Endothelial cell of umbilical vein (primary cell): Measurements from ENCODE around the gene AFTPH. TPM values are rescaled to one million over a fixed set of nuclear protein-coding genes. Genes with fewer than 3 reads are reported as not detected.

Experiments
- BruUV-seq: library from RNA; stranded (reverse); fragments of 400-500 nt; replicated peaks from 2 replicates; lab custom pipeline; 2021; lab: Mats Ljungman, UMichigan
- CTCF ChIA-PET: fragments of 300-600, 350-600 bp; sonication (Branson Sonifier 250); formaldehyde crosslinking; loops from one replicate; lab custom pipeline; 2021; ENCODE audit warnings: antibody characterized with exemption, inconsistent platforms; lab: Charles Lee
- POLR2A ChIA-PET: fragments of 300-600, 350-600 bp; sonication (Branson Sonifier 250); formaldehyde crosslinking; loops from one replicate; lab custom pipeline; 2021; ENCODE audit warnings: antibody characterized with exemption, inconsistent platforms; lab: Charles Lee
- DNase-seq: peaks from one replicate; pipeline ENCODE4 v3.0.0-alpha.2; 2011; ENCODE audit warnings: low read depth, low spot score
- FAIRE-seq: peaks from 2 replicates; lab custom pipeline; 2011; peaks lifted over from hg19 to GRCh38; lab: Jason Lieb, UNC
- H2AFZ ChIP-seq: 2 replicates; pipeline ENCODE4 v1.6.0; 2012; ENCODE audit warnings: low read depth, low read length, control low read depth, inconsistent platforms
- H3K27ac ChIP-seq: 2 replicates; pipeline ENCODE4 v1.5.1; 2011; ENCODE audit warnings: low read depth, mild to moderate bottlenecking, control low read depth, low read length, moderate library complexity; ENCODE audit not compliant: insufficient read depth
- H3K27me3 ChIP-seq, 2 experiments: 2 replicates each; pipeline versions ENCODE4 v1.6.0 to v1.6.1; 2011; ENCODE audit warnings: low read length in 2 of 2, mixed read lengths in 1 of 2; ENCODE audit not compliant: control insufficient read depth in 2 of 2, insufficient read depth in 2 of 2
- H3K36me3 ChIP-seq, 2 experiments: 2 replicates in 1 of 2; 3 replicates in 1 of 2; pipeline ENCODE4 v1.5.1; 2011; ENCODE audit warnings: low read length in 2 of 2, mild to moderate bottlenecking in 1 of 2, moderate library complexity in 1 of 2; ENCODE audit not compliant: control insufficient read depth in 2 of 2, insufficient read depth in 2 of 2; ENCODE audit errors: extremely low read depth in 1 of 2
- H3K4me1 ChIP-seq: 3 replicates; pipeline ENCODE4 v1.5.1; 2011; ENCODE audit warnings: mild to moderate bottlenecking, low read length; ENCODE audit not compliant: control insufficient read depth, insufficient read depth; ENCODE audit errors: extremely low read depth
- H3K4me2 ChIP-seq: 2 replicates; pipeline ENCODE4 v1.6.1; 2011; ENCODE audit warnings: low read length, control low read depth, mixed read lengths; ENCODE audit not compliant: insufficient read depth
- H3K4me3 ChIP-seq, 3 experiments: fragments of 200-600 bp in 1 of 3; sonication (generic), shearing (Covaris generic) in 1 of 3; replicated peaks in 1 of 3; 2 replicates each; pipeline ENCODE4 v1.5.1; 2011 to 2016; ENCODE audit warnings: control low read depth in 3 of 3, low read length in 3 of 3, mild to moderate bottlenecking in 2 of 3, inconsistent platforms in 1 of 3, low read depth in 1 of 3, moderate library complexity in 1 of 3; ENCODE audit not compliant: insufficient read depth in 1 of 3
- H3K79me2 ChIP-seq: 2 replicates; pipeline ENCODE4 v1.6.0; 2012; ENCODE audit warnings: low read length, inconsistent platforms; ENCODE audit not compliant: control insufficient read depth, insufficient read depth
- H3K9ac ChIP-seq: replicated peaks from 2 replicates; pipeline ENCODE3; 2011; ENCODE audit warnings: low read length, control low read depth; ENCODE audit not compliant: insufficient read depth; ENCODE audit errors: extremely low read depth
- H3K9me1 ChIP-seq: replicated peaks from 3 replicates; pipeline ENCODE4 v1.6.0; 2011; ENCODE audit warnings: mild to moderate bottlenecking, low read length; ENCODE audit not compliant: control insufficient read depth, insufficient read depth; ENCODE audit errors: extremely low read depth
- H3K9me3 ChIP-seq: replicated peaks from 2 replicates; pipeline ENCODE4 v1.5.1; 2012; ENCODE audit warnings: low read length, inconsistent platforms; ENCODE audit not compliant: control insufficient read depth, insufficient read depth
- H4K20me1 ChIP-seq: replicated peaks from 2 replicates; pipeline ENCODE3; 2011; ENCODE audit warnings: mild to moderate bottlenecking, low read length; ENCODE audit not compliant: control insufficient read depth, insufficient read depth; ENCODE audit errors: extremely low read depth
- CTCF ChIP-seq, 2 donors: IDR thresholded peaks; 1 replicate in 1 of 2; 2 replicates in 1 of 2; pipeline ENCODE4 v1.5.1; 2011; ENCODE audit warnings: low read length in 2 of 2, mild to moderate bottlenecking in 2 of 2, moderate library complexity in 2 of 2, control low read depth in 1 of 2, inconsistent platforms in 1 of 2, low read depth in 1 of 2; ENCODE audit not compliant: insufficient read depth in 1 of 2; ENCODE audit errors: extremely low read depth in 1 of 2
- EZH2 ChIP-seq: IDR thresholded peaks from 2 replicates; pipeline ENCODE4 v1.6.1; 2012; ENCODE audit warnings: borderline replicate concordance, low read depth, mild to moderate bottlenecking, moderate library complexity, low read length, inconsistent platforms; ENCODE audit not compliant: severe bottlenecking
- FOS ChIP-seq: IDR thresholded peaks from 2 replicates; pipeline ENCODE4 v1.6.1; 2011; ENCODE audit warnings: mild to moderate bottlenecking, low read length, moderate library complexity, borderline replicate concordance; ENCODE audit not compliant: insufficient read depth
- GATA2 ChIP-seq: IDR thresholded peaks from 2 replicates; pipeline ENCODE4 v1.7.0; 2011; ENCODE audit warnings: low read depth, mild to moderate bottlenecking, moderate library complexity, mixed read lengths, low read length; ENCODE audit not compliant: insufficient read length, insufficient read depth
- JUN ChIP-seq: IDR thresholded peaks from 2 replicates; pipeline ENCODE4 v1.6.1; 2011; ENCODE audit warnings: borderline replicate concordance, low read depth; ENCODE audit not compliant: insufficient read length, insufficient read depth
- MAX ChIP-seq: IDR thresholded peaks from 2 replicates; pipeline ENCODE4 v1.6.1; 2011; ENCODE audit not compliant: insufficient read depth, insufficient read length
- MYC ChIP-seq: IDR thresholded peaks from one replicate; pipeline ENCODE4 v1.6.1; 2011; ENCODE audit warnings: mild to moderate bottlenecking, low read depth, low read length
- POLR2A ChIP-seq: IDR thresholded peaks from 2 replicates; pipeline ENCODE4 v1.6.1; 2012; ENCODE audit warnings: low read depth, mild to moderate bottlenecking, control low read depth, low read length
- POLR2AphosphoS5 ChIP-seq: IDR thresholded peaks from 2 replicates; pipeline ENCODE4 v1.6.1; 2012; ENCODE audit warnings: low read depth, mild to moderate bottlenecking, control low read depth, low read length, moderate library complexity; ENCODE audit not compliant: insufficient read depth
- dilution Hi-C: fragments of 300-500 bp; cut with MboI; formaldehyde crosslinking; loops from one replicate; pipeline ENCODE4 v1.15.0; 2019; ENCODE audit warnings: low sequenced_read_pairs; ENCODE audit not compliant: extremely low pct_ligation_motif_present
- intact Hi-C: fragments of 100-400 bp; cut with micrococcal nuclease; formaldehyde crosslinking; loops from one replicate; pipeline ENCODE4 v1.10.0; 2022
- polyA plus RNA-seq, 4 experiments: library from polyadenylated mRNA; depleted of rRNA in 3 of 4; stranded (reverse) in 3 of 4; unstranded in 1 of 4; fragments of >200 nt; gene quantifications; 2 replicates each; pipeline versions ENCODE4 v1.2.1 to v1.2.3, GENCODE V29; 2011 to 2012; ENCODE audit warnings: missing spikeins in 1 of 4
- total RNA-seq: library from RNA; stranded (reverse); gene quantifications from 2 replicates; pipeline ENCODE4 v1.2.3, GENCODE V29; 2021

The AFTPH gene
- total and polyA plus RNA-seq, 2 donors (not counting 3 experiments of a cell fraction or from before 2014, with no cell fraction given), result 6.9 to 15.3 TPM

GRCh38 chr2:64604155-64604554, 80.0 kb downstream of the AFTPH start:
- no TSS peak for BruUV-seq
- Histone ChIP-seq H4K20me1 (no peaks in the 10 kb centered on the region), H3K27ac (no peak overlapping the region), H3K79me2 (no peaks in the 10 kb centered on the region), H3K4me2 (no peak overlapping the region), H2AFZ (no peak overlapping the region), H3K36me3 (no peaks in the 10 kb centered on the region), H3K9me1 (no peaks in the 10 kb centered on the region), H3K4me1 (peaks cover 5% of the 10 kb centered on the region), H3K9ac (no peak overlapping the region), H3K9me3 (no peaks in the 10 kb centered on the region), H3K27me3 (no peaks in the 10 kb centered on the region), H3K4me3 (no peak overlapping the region)
- ChIA-PET CTCF (no interaction called here), POLR2A (no interaction called here)
- intact Hi-C loops, result no loop called here
- no peak for FAIRE-seq
- no peak for DNase-seq
- TF ChIP-seq POLR2AphosphoS5, result no peak
- no peak for TF ChIP-seq MYC
- no peak for TF ChIP-seq JUN
- dilution Hi-C loops, result no loop called here

- Histone ChIP-seq H3K36me3 (no peaks in the 10 kb centered on the region), H3K27ac (no peak overlapping the region), H3K4me2 (no peak overlapping the region), H3K9me1 (no peaks in the 10 kb centered on the region), H3K9ac (no peak overlapping the region), H2AFZ (no peak overlapping the region), H3K4me1 (no peaks in the 10 kb centered on the region), H3K4me3 (no peak overlapping the region), H4K20me1 (no peaks in the 10 kb centered on the region), H3K9me3 (no peaks in the 10 kb centered on the region), H3K79me2 (no peaks in the 10 kb centered on the region), H3K27me3 (no peaks in the 10 kb centered on the region)
- no peak for DNase-seq
- POLR2A ChIA-PET, result no interaction called here
- BruUV-seq, result no TSS peak
- TF ChIP-seq FOS (no peak), CTCF (IDR thresholded peaks at IDR 0.05; ENCODE audit: extremely low read depth in 1 of 2, insufficient read depth in 1 of 2, low read depth in 1 of 2, low read length in 2 of 2) (no peak), MYC (no peak), JUN (no peak), MAX (no peak), GATA2 (no peak), EZH2 (no peak), POLR2AphosphoS5 (no peak), POLR2A (no peak)
- dilution Hi-C loops, result no loop called here
- no peak for FAIRE-seq
- CTCF ChIA-PET, result interaction anchor here (0.8 to 4.9 kb wide), 6 partner anchors 9 to 273 kb away, joined by 3 to 18 read pairs (median 6); no protein-coding TSS in a partner anchor
- intact Hi-C loops, result no loop called here
Observed at GRCh38 chr2:64605026-64605471, 80.9 kb downstream of the AFTPH start.
